HL-60 (cell line): Measurements from ENCODE around the gene PPIL1.

ENCODE experiments used
- DNase-seq, 2 experiments: peaks; one replicate each; pipeline ENCODE4 v3.0.0-alpha.2; 2010 to 2020; ENCODE audit warnings: low read depth in 1 of 2, low spot score in 1 of 2
- H3K27ac ChIP-seq: fragments of 250-450 bp; sonication (Bioruptor Pico); replicated peaks from 2 replicates; pipeline ENCODE4 v1.5.1; 2020; ENCODE audit warnings: mild to moderate bottlenecking, moderate library complexity
- H3K27me3 ChIP-seq: fragments of 250-450 bp; sonication (Bioruptor Pico); 2 replicates; pipeline ENCODE4 v1.5.1; 2021; ENCODE audit warnings: mild to moderate bottlenecking, moderate library complexity; ENCODE audit not compliant: insufficient read depth, poor library complexity, severe bottlenecking
- H3K4me3 ChIP-seq: replicated peaks from 2 replicates; pipeline ENCODE4 v1.5.1; 2011; ENCODE audit warnings: mild to moderate bottlenecking, control low read depth, low read length; ENCODE audit not compliant: insufficient read depth
- GABPA ChIP-seq: IDR thresholded peaks from 2 replicates; pipeline ENCODE4 v1.6.1; 2012; ENCODE audit warnings: low read depth
- POLR2AphosphoS5 ChIP-seq: IDR thresholded peaks from 2 replicates; pipeline ENCODE4 v1.6.1; 2012; ENCODE audit warnings: low read depth
- SPI1 ChIP-seq: IDR thresholded peaks from 2 replicates; pipeline ENCODE4 v1.6.1; 2012; ENCODE audit warnings: low read depth, mild to moderate bottlenecking, borderline replicate concordance
- TF ChIP-seq, protein P1 (sequence below): IDR thresholded peaks from 2 replicates; pipeline ENCODE4 v1.6.1; 2012; ENCODE audit warnings: low read depth; ENCODE audit not compliant: insufficient replicate concordance
- TF ChIP-seq, protein P2 (sequence below): IDR thresholded peaks from one replicate; pipeline ENCODE4 v1.5.1; 2011; ENCODE audit warnings: low read length, control low read depth, inconsistent platforms; ENCODE audit not compliant: insufficient read depth

The PPIL1 gene

DNA sequence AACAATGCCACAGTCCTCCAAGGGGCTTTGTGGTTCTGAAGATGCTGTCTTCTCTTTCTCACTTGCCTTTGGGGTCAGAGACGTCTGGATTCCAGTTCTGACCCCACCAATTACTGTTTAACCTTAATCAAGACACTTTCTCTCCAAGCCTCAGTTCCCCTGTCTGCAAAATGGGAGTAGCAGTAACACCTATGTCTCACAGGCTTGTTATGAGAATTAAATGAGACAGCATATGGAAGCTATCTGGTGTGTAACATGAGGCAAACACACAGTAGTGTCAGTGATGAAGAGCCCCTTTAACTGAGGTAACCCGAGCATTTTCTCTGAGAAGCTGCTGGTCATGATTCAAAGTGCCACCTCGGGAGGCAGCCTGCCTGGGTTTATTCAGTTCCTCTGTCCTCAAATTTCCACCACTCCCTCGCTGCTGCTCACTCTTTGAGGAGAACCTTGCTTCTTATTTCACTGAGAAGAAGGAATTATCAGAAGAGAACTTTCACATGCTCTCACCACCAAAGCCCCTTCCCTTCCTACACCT is 11.7 kb downstream of the PPIL1 start:
- Histone ChIP-seq H3K27me3 (no peaks in the 10 kb centered on the region), H3K4me3 (no peak overlapping the region), H3K27ac (no peak overlapping the region)
- no peak for DNase-seq
- TF ChIP-seq, protein P1, sequence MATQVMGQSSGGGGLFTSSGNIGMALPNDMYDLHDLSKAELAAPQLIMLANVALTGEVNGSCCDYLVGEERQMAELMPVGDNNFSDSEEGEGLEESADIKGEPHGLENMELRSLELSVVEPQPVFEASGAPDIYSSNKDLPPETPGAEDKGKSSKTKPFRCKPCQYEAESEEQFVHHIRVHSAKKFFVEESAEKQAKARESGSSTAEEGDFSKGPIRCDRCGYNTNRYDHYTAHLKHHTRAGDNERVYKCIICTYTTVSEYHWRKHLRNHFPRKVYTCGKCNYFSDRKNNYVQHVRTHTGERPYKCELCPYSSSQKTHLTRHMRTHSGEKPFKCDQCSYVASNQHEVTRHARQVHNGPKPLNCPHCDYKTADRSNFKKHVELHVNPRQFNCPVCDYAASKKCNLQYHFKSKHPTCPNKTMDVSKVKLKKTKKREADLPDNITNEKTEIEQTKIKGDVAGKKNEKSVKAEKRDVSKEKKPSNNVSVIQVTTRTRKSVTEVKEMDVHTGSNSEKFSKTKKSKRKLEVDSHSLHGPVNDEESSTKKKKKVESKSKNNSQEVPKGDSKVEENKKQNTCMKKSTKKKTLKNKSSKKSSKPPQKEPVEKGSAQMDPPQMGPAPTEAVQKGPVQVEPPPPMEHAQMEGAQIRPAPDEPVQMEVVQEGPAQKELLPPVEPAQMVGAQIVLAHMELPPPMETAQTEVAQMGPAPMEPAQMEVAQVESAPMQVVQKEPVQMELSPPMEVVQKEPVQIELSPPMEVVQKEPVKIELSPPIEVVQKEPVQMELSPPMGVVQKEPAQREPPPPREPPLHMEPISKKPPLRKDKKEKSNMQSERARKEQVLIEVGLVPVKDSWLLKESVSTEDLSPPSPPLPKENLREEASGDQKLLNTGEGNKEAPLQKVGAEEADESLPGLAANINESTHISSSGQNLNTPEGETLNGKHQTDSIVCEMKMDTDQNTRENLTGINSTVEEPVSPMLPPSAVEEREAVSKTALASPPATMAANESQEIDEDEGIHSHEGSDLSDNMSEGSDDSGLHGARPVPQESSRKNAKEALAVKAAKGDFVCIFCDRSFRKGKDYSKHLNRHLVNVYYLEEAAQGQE, result no peak
- TF ChIP-seq, protein P2, sequence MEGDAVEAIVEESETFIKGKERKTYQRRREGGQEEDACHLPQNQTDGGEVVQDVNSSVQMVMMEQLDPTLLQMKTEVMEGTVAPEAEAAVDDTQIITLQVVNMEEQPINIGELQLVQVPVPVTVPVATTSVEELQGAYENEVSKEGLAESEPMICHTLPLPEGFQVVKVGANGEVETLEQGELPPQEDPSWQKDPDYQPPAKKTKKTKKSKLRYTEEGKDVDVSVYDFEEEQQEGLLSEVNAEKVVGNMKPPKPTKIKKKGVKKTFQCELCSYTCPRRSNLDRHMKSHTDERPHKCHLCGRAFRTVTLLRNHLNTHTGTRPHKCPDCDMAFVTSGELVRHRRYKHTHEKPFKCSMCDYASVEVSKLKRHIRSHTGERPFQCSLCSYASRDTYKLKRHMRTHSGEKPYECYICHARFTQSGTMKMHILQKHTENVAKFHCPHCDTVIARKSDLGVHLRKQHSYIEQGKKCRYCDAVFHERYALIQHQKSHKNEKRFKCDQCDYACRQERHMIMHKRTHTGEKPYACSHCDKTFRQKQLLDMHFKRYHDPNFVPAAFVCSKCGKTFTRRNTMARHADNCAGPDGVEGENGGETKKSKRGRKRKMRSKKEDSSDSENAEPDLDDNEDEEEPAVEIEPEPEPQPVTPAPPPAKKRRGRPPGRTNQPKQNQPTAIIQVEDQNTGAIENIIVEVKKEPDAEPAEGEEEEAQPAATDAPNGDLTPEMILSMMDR, result no peak
- TF ChIP-seq GABPA (no peak), POLR2AphosphoS5 (no peak), SPI1 (no peak)

DNA sequence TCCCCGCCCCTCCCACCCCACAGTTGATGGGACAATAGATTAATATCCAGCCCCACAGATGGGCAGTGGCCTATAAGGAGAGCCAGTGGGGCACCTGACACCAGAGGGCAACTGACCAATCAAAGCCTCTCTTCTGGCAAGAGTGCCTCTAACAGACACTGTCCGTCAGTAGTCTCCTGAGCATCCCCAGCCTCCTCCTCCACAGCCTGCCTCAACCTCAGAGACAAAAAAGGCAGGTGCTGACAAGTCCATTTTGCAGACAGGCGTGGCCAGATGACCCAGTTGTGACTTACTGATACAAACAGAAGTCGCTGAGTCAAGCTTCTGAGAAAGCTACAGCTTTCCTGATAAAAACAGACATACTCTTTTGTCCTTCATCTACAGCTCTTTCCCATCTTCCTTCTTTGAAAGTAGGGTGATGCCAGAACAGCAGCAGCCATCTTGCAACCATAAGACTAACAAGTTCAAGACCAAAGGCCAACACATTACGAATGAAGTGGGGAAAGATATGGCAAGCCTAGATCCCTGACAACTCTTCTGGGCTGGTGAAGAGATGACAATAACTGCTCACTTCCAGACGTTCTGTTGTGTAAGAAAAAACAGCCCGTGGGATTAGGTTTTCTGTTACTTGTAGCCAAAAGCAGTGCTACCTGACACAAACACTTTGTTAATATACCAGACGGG is 12.3 kb downstream of the PPIL1 start:
- Histone ChIP-seq H3K27ac (no peak overlapping the region), H3K4me3 (no peak overlapping the region), H3K27me3 (no peaks in the 10 kb centered on the region)
- DNase-seq, result no peak
- TF ChIP-seq, protein P1, result no peak
- TF ChIP-seq SPI1 (no peak), POLR2AphosphoS5 (no peak), GABPA (no peak)
- TF ChIP-seq, protein P2, result no peak

DNA sequence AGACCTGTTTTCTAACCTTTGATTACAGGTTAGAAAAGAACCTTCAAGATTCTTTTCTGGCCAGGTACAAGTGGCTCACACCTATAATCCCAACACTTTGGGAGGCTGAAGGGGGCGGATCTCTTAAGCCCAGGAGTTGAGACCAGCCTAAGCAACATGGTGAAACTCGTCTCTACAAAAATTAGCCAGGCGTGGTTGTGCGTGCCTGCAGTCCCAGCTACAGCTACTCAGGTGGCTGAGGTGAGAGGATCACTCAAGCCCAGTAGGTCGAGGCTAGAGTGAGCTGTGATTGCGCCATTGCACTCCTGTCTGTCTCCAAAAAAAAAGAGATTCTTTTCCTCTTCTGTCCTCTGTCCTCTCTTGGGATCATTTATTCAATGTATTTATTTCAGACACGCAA is 14.5 kb downstream of the PPIL1 start:
- no peak overlapping the region for H3K4me3 ChIP-seq
- H3K27me3 ChIP-seq, result no peaks in the 10 kb centered on the region
- no peak for DNase-seq
- H3K27ac ChIP-seq, result no peak overlapping the region
- TF ChIP-seq SPI1, result no peak
- TF ChIP-seq, protein P2, result no peak
- TF ChIP-seq, protein P1, result no peak
- no peak for TF ChIP-seq GABPA
- no peak for TF ChIP-seq POLR2AphosphoS5
